ENCODE results near the gene NPDC1. TPM values are rescaled to one million over a fixed set of nuclear protein-coding genes. Genes with fewer than 3 reads are reported as not detected.
"Not testable (repeated sequence)": the region's sequence is repeated elsewhere in the genome, so short reads cannot be mapped to it uniquely, and the experiment has no call there.

Gene NPDC1
- total RNA-seq, 1 donor from 2014 or later = 260 TPM

- no peak for DNase-seq
- H3K27ac Mint-ChIP-seq (ENCODE audit: unreplicated experiment) = no peak overlapping the region
- peaks cover 4% of the 10 kb centered on the region for H3K27me3 Mint-ChIP-seq (ENCODE audit: unreplicated experiment)
Observed at GRCh38 chr9:137035507-137035834, 10.5 kb downstream of the NPDC1 start.

DNA sequence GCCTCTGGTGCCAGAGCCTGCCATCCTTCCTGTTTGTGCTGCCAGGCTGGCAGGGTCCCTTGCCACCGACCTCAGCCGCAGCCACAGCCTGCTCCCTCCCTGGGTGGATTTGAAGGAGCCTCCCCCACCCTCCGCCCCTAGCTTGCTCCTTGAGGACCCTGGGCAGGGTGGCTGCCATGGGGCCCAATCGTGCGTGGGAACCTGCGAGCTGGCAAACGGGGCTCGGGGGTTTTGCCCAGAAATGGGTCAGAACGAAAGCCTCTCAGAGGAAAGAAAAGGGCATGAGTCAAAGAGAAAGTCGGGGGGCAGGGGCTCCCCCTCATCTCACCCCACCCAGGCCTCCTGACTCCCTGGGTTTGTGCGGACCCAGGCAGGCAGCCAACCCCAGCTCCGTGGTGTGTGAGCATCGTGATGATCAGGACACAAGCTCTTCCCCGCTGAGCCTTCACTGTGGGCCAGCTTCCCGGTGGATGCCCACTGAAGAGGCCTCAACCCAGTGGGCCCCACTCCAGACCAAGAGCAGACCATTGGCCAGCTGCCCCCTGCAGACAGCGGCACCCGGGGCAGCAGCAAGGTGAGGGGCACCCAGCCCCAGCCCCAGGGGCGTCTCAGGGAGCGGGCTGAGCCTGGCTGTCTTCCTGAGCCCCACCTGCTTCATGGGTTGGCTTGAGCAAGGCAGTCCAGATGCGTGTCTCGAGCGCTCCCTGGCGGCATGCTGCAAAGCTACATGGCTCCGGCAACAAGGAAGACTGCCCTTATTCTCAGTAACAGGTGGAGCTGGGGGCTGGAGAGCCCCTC is 11.1 kb downstream of the NPDC1 start:
- Mint-ChIP-seq H3K36me3 (ENCODE audit: unreplicated experiment) (no peaks in the 10 kb centered on the region), H3K4me3 (ENCODE audit: unreplicated experiment) (no peak overlapping the region), H3K27ac (ENCODE audit: unreplicated experiment) (no peak overlapping the region), H3K9me3 (ENCODE audit: unreplicated experiment) (peaks cover 4% of the 10 kb centered on the region), H3K4me1 (ENCODE audit: low read depth, unreplicated experiment) (peaks cover 2% of the 10 kb centered on the region), H3K27me3 (ENCODE audit: unreplicated experiment) (peaks cover 4% of the 10 kb centered on the region)
- peak; percentile 93 for DNase-seq
- TF ChIP-seq, protein P1, sequence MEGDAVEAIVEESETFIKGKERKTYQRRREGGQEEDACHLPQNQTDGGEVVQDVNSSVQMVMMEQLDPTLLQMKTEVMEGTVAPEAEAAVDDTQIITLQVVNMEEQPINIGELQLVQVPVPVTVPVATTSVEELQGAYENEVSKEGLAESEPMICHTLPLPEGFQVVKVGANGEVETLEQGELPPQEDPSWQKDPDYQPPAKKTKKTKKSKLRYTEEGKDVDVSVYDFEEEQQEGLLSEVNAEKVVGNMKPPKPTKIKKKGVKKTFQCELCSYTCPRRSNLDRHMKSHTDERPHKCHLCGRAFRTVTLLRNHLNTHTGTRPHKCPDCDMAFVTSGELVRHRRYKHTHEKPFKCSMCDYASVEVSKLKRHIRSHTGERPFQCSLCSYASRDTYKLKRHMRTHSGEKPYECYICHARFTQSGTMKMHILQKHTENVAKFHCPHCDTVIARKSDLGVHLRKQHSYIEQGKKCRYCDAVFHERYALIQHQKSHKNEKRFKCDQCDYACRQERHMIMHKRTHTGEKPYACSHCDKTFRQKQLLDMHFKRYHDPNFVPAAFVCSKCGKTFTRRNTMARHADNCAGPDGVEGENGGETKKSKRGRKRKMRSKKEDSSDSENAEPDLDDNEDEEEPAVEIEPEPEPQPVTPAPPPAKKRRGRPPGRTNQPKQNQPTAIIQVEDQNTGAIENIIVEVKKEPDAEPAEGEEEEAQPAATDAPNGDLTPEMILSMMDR (IDR thresholded peaks at IDR 0.05; ENCODE audit: partially characterized antibody, unreplicated experiment) = peak; percentile 85

More at GRCh38 chr9:137035507-137035834, 10.5 kb downstream of the NPDC1 start:
- H3K4me1 Mint-ChIP-seq (ENCODE audit: low read depth, unreplicated experiment) = peaks cover 2% of the 10 kb centered on the region
- peaks cover 4% of the 10 kb centered on the region for H3K9me3 Mint-ChIP-seq (ENCODE audit: unreplicated experiment)
- TF ChIP-seq, protein P1 (IDR thresholded peaks at IDR 0.05; ENCODE audit: partially characterized antibody, unreplicated experiment) = peak; percentile 61
- no peak overlapping the region for H3K4me3 Mint-ChIP-seq (ENCODE audit: unreplicated experiment)
- H3K36me3 Mint-ChIP-seq (ENCODE audit: unreplicated experiment) = no peaks in the 10 kb centered on the region

DNA sequence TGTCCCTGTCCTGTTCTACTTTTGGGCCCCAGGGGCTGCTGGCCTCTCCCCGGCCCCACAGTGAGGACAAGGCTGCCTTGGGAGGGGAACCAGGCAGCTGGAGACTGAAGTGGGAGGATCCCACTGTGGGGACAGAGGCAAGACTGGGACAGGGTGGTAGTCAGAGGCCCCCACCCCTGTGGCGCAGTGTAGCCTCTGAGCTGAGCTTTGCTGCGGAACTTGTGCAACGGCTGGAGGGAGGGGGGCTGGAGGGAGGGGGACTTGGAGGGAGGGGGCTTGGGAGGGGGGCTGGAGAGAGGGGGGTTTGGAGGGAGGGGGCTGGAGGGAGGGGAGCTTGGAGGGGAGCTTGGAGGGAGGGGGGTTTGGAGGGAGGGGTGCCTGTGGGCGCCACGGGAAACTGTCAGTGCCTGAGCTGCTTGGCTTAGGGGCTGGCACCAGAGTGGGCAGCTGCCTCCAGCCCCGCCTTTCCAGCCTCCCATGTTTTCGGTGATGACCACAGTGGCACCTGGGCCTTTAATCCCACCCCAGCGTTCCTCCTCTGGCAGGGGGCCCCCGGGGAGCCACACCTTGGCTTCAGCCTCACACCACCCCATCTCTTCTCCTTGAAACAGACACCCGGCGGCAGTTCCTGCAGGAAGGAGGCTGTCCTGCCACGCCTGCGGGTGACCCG is 11.8 kb downstream of the NPDC1 start:
- Mint-ChIP-seq H3K36me3 (ENCODE audit: unreplicated experiment) (no peaks in the 10 kb centered on the region), H3K27me3 (ENCODE audit: unreplicated experiment) (peaks cover 10% of the 10 kb centered on the region), H3K4me1 (ENCODE audit: low read depth, unreplicated experiment) (peaks cover 2% of the 10 kb centered on the region), H3K4me3 (ENCODE audit: unreplicated experiment) (no peak overlapping the region), H3K9me3 (ENCODE audit: unreplicated experiment) (peaks cover 4% of the 10 kb centered on the region), H3K27ac (ENCODE audit: unreplicated experiment) (no peak overlapping the region)
- no peak for DNase-seq
- TF ChIP-seq, protein P1 (IDR thresholded peaks at IDR 0.05; ENCODE audit: partially characterized antibody, unreplicated experiment) = no peak

DNA sequence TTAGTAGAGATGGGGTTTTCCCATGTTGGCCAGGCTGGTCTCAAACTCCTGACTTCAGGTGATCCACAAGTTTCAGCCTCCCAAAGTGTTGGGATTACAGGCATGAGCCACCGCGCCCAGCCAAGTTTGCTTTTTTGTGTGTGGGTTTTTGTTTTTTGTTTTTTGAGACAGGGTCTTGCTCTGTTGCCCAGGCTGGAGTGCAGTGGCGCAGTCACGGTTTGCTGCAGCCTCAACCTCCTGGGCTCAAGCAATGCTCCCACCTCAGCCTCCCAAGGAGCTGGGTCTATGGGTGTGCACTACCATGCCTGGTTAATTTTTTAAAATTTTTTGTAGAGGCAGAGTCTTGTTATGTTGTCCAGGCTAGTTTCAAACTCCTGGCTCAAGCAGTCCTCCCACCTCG is 12.5 kb downstream of the NPDC1 start:
- H3K36me3 Mint-ChIP-seq (ENCODE audit: unreplicated experiment); H3K27me3 Mint-ChIP-seq (ENCODE audit: unreplicated experiment); H3K27ac Mint-ChIP-seq (ENCODE audit: unreplicated experiment); DNase-seq; H3K4me1 Mint-ChIP-seq (ENCODE audit: low read depth, unreplicated experiment); H3K9me3 Mint-ChIP-seq (ENCODE audit: unreplicated experiment); H3K4me3 Mint-ChIP-seq (ENCODE audit: unreplicated experiment): not testable (repeated sequence)

GRCh38 chr9:137032858-137033257 is 13.1 kb downstream of the NPDC1 start:
- no peak for DNase-seq
- Mint-ChIP-seq H3K27ac (ENCODE audit: unreplicated experiment) (no peak overlapping the region), H3K4me3 (ENCODE audit: unreplicated experiment) (peak overlapping the region; percentile 9), H3K27me3 (ENCODE audit: unreplicated experiment) (peaks cover 10% of the 10 kb centered on the region), H3K4me1 (ENCODE audit: low read depth, unreplicated experiment) (peaks cover 2% of the 10 kb centered on the region), H3K36me3 (ENCODE audit: unreplicated experiment) (no peaks in the 10 kb centered on the region), H3K9me3 (ENCODE audit: unreplicated experiment) (peaks cover 2% of the 10 kb centered on the region)
- TF ChIP-seq, protein P1 (IDR thresholded peaks at IDR 0.05; ENCODE audit: partially characterized antibody, unreplicated experiment) = no peak

Measured in glutamatergic neuron (in vitro differentiated cells).